Esophagus squamous epithelium (tissue), 4 donors: ENCODE measurements around the gene ARHGEF18.

ENCODE experiments used
- CTCF ChIP-seq, 6 experiments: fragments of 450-650 bp in 4 of 6; fragments of 200-600 bp in 2 of 6; sonication (generic) in 2 of 6; IDR thresholded peaks; one replicate each; pipeline ENCODE4 v1.5.1; 2016 to 2019; ENCODE audit warnings: antibody characterized with exemption in 6 of 6, mild to moderate bottlenecking in 4 of 6, moderate library complexity in 4 of 6
- POLR2A ChIP-seq, 4 donors: fragments of 450-650 bp; IDR thresholded peaks; one replicate each; pipeline ENCODE4 v1.6.1; 2017; ENCODE audit warnings: antibody characterized with exemption in 4 of 4, mild to moderate bottlenecking in 4 of 4, moderate library complexity in 3 of 4

- TF ChIP-seq POLR2A (IDR thresholded peaks at IDR 0.05) (no peak), CTCF (IDR thresholded peaks at IDR 0.05) (no peak)
Observed at GRCh38 chr19:7356899-7357627, 8.3 kb downstream of the ARHGEF18 start.
